Trophoblast cell (in vitro differentiated cells and primary cell): ENCODE measurements around the gene LRRTM3.

Source experiments
- DNase-seq, 2 donors: peaks; one replicate each; pipeline ENCODE4 v3.0.0-alpha.2; 2016
- H2AFZ ChIP-seq: 2 replicates; pipeline ENCODE4 v1.6.1; 2013; ENCODE audit warnings: low read length, moderate library complexity, mild to moderate bottlenecking; ENCODE audit not compliant: insufficient read depth, poor library complexity
- H2AK5ac ChIP-seq: 2 replicates; pipeline ENCODE4 v1.6.1; 2013; ENCODE audit warnings: mild to moderate bottlenecking, low read length
- H2BK120ac ChIP-seq: 2 replicates; pipeline ENCODE4 v1.6.1; 2013; ENCODE audit warnings: low read length, mild to moderate bottlenecking, moderate library complexity; ENCODE audit not compliant: insufficient read depth, poor library complexity
- H2BK12ac ChIP-seq: 2 replicates; pipeline ENCODE4 v1.6.1; 2013; ENCODE audit warnings: mild to moderate bottlenecking, low read length, moderate library complexity
- H2BK5ac ChIP-seq: 2 replicates; pipeline ENCODE4 v1.6.1; 2013; ENCODE audit warnings: low read length, low read depth, moderate library complexity, mild to moderate bottlenecking; ENCODE audit not compliant: poor library complexity
- H3K14ac ChIP-seq: 2 replicates; pipeline ENCODE4 v1.6.1; 2013; ENCODE audit warnings: mild to moderate bottlenecking, low read length
- H3K18ac ChIP-seq: 2 replicates; pipeline ENCODE4 v1.6.1; 2013; ENCODE audit warnings: mild to moderate bottlenecking, low read length
- H3K23ac ChIP-seq: 2 replicates; pipeline ENCODE4 v1.6.1; 2013; ENCODE audit warnings: low read length
- H3K27ac ChIP-seq: 2 replicates; pipeline ENCODE4 v1.5.1; 2013; ENCODE audit warnings: low read depth, mild to moderate bottlenecking, inconsistent platforms, low read length, moderate library complexity
- H3K27me3 ChIP-seq: 2 replicates; pipeline ENCODE4 v1.6.1; 2013; ENCODE audit warnings: inconsistent platforms, mild to moderate bottlenecking, low read length, moderate library complexity; ENCODE audit not compliant: insufficient read depth
- H3K36me3 ChIP-seq, 2 experiments: 1 replicate in 1 of 2; 2 replicates in 1 of 2; pipeline ENCODE4 v1.6.1; 2013; ENCODE audit warnings: low read length in 2 of 2, mild to moderate bottlenecking in 2 of 2, moderate library complexity in 1 of 2; ENCODE audit not compliant: insufficient read depth in 2 of 2, control insufficient read depth in 1 of 2
- H3K4ac ChIP-seq: 2 replicates; pipeline ENCODE4 v1.6.1; 2013; ENCODE audit warnings: low read depth, mild to moderate bottlenecking, low read length, moderate library complexity
- H3K4me1 ChIP-seq, 2 experiments: 1 replicate in 1 of 2; 2 replicates in 1 of 2; pipeline ENCODE4 v1.6.1; 2013; ENCODE audit warnings: low read length in 2 of 2, mild to moderate bottlenecking in 2 of 2, moderate library complexity in 1 of 2; ENCODE audit not compliant: insufficient read depth in 2 of 2, control insufficient read depth in 1 of 2
- H3K4me2 ChIP-seq: 2 replicates; pipeline ENCODE4 v1.6.1; 2013; ENCODE audit warnings: inconsistent platforms, mild to moderate bottlenecking, low read length, moderate library complexity
- H3K4me3 ChIP-seq: 2 replicates; pipeline ENCODE4 v1.5.1; 2013; ENCODE audit warnings: mild to moderate bottlenecking, low read depth, low read length, inconsistent platforms
- H3K79me1 ChIP-seq: one replicate; pipeline ENCODE4 v1.6.1; 2013; ENCODE audit warnings: low read length
- H3K79me2 ChIP-seq: 2 replicates; pipeline ENCODE4 v1.6.1; 2013; ENCODE audit warnings: low read length, mild to moderate bottlenecking; ENCODE audit not compliant: control insufficient read depth, insufficient read depth, poor library complexity
- H3K9ac ChIP-seq: 2 replicates; pipeline ENCODE4 v1.6.1; 2013; ENCODE audit warnings: mild to moderate bottlenecking, low read length
- H3K9me3 ChIP-seq: 2 replicates; pipeline ENCODE4 v1.6.1; 2013; ENCODE audit warnings: low read depth, mild to moderate bottlenecking, control low read depth, inconsistent platforms, low read length; ENCODE audit not compliant: insufficient read depth
- H4K12ac ChIP-seq: 2 replicates; pipeline ENCODE4 v1.6.1; 2013; ENCODE audit warnings: low read depth, mild to moderate bottlenecking, low read length, moderate library complexity
- H4K8ac ChIP-seq: 2 replicates; pipeline ENCODE4 v1.6.1; 2013; ENCODE audit warnings: low read depth, mild to moderate bottlenecking, low read length, moderate library complexity
- H4K91ac ChIP-seq: one replicate; pipeline ENCODE4 v1.6.1; 2013; ENCODE audit warnings: low read depth, mild to moderate bottlenecking, low read length, moderate library complexity
- WGBS: extraction: QIAGEN DNeasy Blood & Tissue Kit; methylation state at CpG from one replicate; pipeline ENCODE4 v1.1.7; 2013; ENCODE audit warnings: missing lambda C conversion rate; ENCODE audit not compliant: insufficient read length, insufficient coverage; ENCODE audit errors: extremely low coverage; 5-methylcytosine and 5-hydroxymethylcytosine counted together

The LRRTM3 gene

GRCh38 chr10:66881814-66882213 is 44.0 kb upstream of the LRRTM3 start:
- no peak overlapping the region for H2AFZ ChIP-seq
- no peaks in the 10 kb centered on the region for H3K79me1 ChIP-seq
- H2BK5ac ChIP-seq, result no peak overlapping the region
- WGBS, result no CpG with 5 or more reads among the region's 3 CpGs
- H3K27ac ChIP-seq, result no peak overlapping the region
- no peak overlapping the region for H3K23ac ChIP-seq
- no peaks in the 10 kb centered on the region for H3K4me1 ChIP-seq
- H3K4ac ChIP-seq, result no peak overlapping the region
- no peaks in the 10 kb centered on the region for H3K79me2 ChIP-seq
- H3K14ac ChIP-seq, result no peak overlapping the region
- H3K4me3 ChIP-seq, result no peak overlapping the region
- H4K8ac ChIP-seq, result no peak overlapping the region
- no peak for DNase-seq
- no peak overlapping the region for H4K91ac ChIP-seq
- no peaks in the 10 kb centered on the region for H3K9me3 ChIP-seq
- no peak overlapping the region for H2BK12ac ChIP-seq
- no peaks in the 10 kb centered on the region for H3K27me3 ChIP-seq
- H2BK120ac ChIP-seq, result no peak overlapping the region
- H4K12ac ChIP-seq, result no peak overlapping the region
- H3K9ac ChIP-seq, result no peak overlapping the region
- no peak overlapping the region for H3K18ac ChIP-seq
- no peaks in the 10 kb centered on the region for H3K36me3 ChIP-seq
- no peak overlapping the region for H2AK5ac ChIP-seq
- H3K4me2 ChIP-seq, result no peak overlapping the region

- H2BK5ac ChIP-seq, result no peak overlapping the region
- no peak overlapping the region for H3K23ac ChIP-seq
These were observed 43.6 kb upstream of the LRRTM3 start for GRCh38 chr10:66882271-66882670.

GRCh38 chr10:66886848-66887247 is 39.0 kb upstream of the LRRTM3 start:
- no peaks in the 10 kb centered on the region for H3K79me2 ChIP-seq
- no peak overlapping the region for H2BK12ac ChIP-seq
- no peak overlapping the region for H3K4ac ChIP-seq
- DNase-seq, result no peak
- H2BK5ac ChIP-seq, result no peak overlapping the region
- H3K4me2 ChIP-seq, result no peak overlapping the region
- no peak overlapping the region for H4K8ac ChIP-seq
- no peaks in the 10 kb centered on the region for H3K4me1 ChIP-seq
- H4K12ac ChIP-seq, result no peak overlapping the region
- no peak overlapping the region for H3K9ac ChIP-seq
- H3K4me3 ChIP-seq, result no peak overlapping the region
- no peaks in the 10 kb centered on the region for H3K9me3 ChIP-seq
- no peaks in the 10 kb centered on the region for H3K79me1 ChIP-seq
- H3K36me3 ChIP-seq, result no peaks in the 10 kb centered on the region
- no peak overlapping the region for H3K14ac ChIP-seq
- H3K23ac ChIP-seq, result no peak overlapping the region
- no peak overlapping the region for H2AFZ ChIP-seq
- no peak overlapping the region for H2AK5ac ChIP-seq
- no peaks in the 10 kb centered on the region for H3K27me3 ChIP-seq
- H2BK120ac ChIP-seq, result no peak overlapping the region
- no peak overlapping the region for H3K18ac ChIP-seq
- H4K91ac ChIP-seq, result no peak overlapping the region
- H3K27ac ChIP-seq, result no peak overlapping the region

More at GRCh38 chr10:66882271-66882670, 43.6 kb upstream of the LRRTM3 start:
- Histone ChIP-seq H3K27ac (no peak overlapping the region), H2BK120ac (no peak overlapping the region), H2BK12ac (no peak overlapping the region), H3K36me3 (no peaks in the 10 kb centered on the region), H3K79me1 (no peaks in the 10 kb centered on the region), H4K91ac (no peak overlapping the region), H3K79me2 (no peaks in the 10 kb centered on the region), H3K4me1 (no peaks in the 10 kb centered on the region), H3K4me2 (no peak overlapping the region), H3K9me3 (no peaks in the 10 kb centered on the region), H3K18ac (no peak overlapping the region), H3K27me3 (no peaks in the 10 kb centered on the region), H3K9ac (no peak overlapping the region), H2AK5ac (no peak overlapping the region), H3K4ac (no peak overlapping the region), H4K12ac (no peak overlapping the region), H2AFZ (no peak overlapping the region), H3K4me3 (no peak overlapping the region), H3K14ac (no peak overlapping the region), H4K8ac (no peak overlapping the region)
- DNase-seq, result no peak
- WGBS, result no CpG with 5 or more reads among the region's 2 CpGs

GRCh38 chr10:66888237-66888636 is 37.6 kb upstream of the LRRTM3 start:
- Histone ChIP-seq H2BK120ac (no peak overlapping the region), H3K27ac (no peak overlapping the region), H3K9me3 (no peaks in the 10 kb centered on the region), H4K8ac (no peak overlapping the region), H3K4me3 (no peak overlapping the region), H2BK12ac (no peak overlapping the region), H3K23ac (no peak overlapping the region), H3K4me2 (no peak overlapping the region), H2BK5ac (no peak overlapping the region), H3K18ac (no peak overlapping the region), H3K14ac (no peak overlapping the region), H4K12ac (no peak overlapping the region), H4K91ac (no peak overlapping the region), H3K36me3 (no peaks in the 10 kb centered on the region), H3K4ac (no peak overlapping the region), H3K9ac (no peak overlapping the region), H3K4me1 (no peaks in the 10 kb centered on the region), H2AK5ac (no peak overlapping the region), H3K27me3 (no peaks in the 10 kb centered on the region), H3K79me2 (no peaks in the 10 kb centered on the region), H3K79me1 (no peaks in the 10 kb centered on the region), H2AFZ (no peak overlapping the region)
- WGBS, result no CpG with 5 or more reads among the region's 1 CpG
- DNase-seq, result no peak
